GM21737 (cell line): Measurements from ENCODE around the gene CRB1.

Experiments used
- ATAC-seq: cut with Tn5 transposase; IDR thresholded peaks from one replicate; pipeline ENCODE4 v1.9.1; 2021; ENCODE audit warnings: mild to moderate bottlenecking, moderate library complexity; ENCODE audit not compliant: unreplicated experiment

CRB1 gene

DNA sequence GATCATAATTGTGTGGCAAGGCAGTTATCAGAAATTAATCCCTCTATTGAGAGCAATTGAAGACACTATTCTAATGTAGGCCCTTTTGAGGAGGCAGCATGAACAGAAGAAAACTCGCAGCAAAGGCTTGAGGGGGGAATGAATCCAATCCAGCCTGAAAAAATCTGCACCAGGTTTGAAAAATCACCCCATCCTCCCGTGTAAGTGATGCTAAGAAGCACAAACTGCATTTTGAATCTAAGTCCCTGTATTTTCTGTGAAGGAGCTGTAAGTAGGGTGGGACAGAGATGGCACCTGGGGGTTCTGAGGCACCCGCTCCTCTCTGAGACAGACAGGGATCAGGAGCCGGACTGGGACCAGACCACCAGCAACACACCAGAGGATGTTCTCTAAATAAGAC lies at the start of gene CRB1:
CRB1 (plus strand) TSS at position 241 of the 400 bp plus-strand sequence. CDS start 161 bp downstream, outside the sequence.
- ATAC-seq = no peak

DNA sequence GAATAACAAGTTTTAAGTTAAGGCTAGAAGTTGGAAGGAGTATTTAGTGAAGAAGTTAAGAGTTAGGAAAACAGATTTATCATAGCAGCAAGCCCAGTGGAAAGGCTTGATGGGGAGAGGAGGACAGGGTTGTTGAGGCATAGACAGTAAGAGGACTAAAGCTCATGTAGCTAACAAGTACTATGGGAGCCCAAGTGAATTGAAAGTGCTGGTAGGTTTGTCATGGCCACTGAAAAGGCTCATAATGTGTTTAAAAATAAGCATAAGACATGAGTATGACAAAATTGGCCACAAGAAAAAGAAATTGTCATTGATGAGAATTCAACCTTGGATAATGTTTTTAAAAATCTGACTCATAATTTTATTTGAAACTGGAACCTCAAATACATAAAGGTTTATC lies 49.2 kb upstream of the CRB1 start:
- no peak for ATAC-seq

DNA sequence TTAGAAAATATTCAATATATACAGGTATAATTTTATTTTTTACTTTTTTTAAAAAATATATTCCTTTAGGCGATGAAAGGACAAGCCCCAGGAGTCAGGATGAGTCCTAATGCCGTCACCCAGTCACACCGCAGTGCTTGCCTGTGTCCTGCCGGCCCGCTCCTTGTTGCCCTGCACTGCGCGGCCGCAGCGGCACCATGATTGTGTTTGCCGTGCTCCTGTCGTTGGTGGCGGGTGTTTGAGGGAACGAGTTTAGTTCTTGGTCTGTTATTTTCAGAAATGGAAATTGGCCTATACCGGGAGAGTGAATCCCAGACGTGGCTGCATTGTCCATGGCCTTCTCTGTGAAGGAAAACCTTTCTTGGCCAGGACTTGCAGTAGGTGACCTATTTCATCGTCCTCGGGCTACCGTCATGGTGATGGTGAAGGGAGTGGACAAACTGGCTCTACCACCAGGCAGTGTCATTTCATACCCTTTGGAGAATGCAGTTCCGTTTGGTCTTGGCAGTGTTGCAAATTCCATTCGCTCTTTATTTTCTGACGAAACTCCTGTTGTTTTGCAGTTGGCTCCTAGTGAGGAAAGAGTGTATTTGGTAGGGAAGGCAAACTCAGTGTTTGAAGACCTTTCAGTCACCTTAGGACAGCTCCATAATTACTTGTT lies 45.9 kb upstream of the CRB1 start:
- no peak for ATAC-seq

DNA sequence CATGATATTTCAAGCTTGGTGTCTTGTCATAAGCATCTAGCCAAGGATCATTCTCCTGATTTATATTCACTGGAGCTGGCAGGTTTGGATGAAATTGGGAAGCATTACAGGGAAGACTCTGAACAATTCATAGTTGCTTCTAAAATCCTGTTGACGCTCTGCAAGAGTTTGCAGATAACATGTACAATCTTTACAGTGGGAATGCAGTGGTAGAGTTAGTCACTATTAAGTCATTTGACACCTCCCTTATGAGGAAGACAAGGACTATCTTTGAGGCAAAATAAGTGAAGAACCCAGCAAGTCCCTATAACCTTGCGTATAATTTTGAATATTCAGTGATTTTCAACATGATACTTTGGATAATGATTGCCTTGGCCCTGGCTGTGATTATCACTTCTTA lies 45.3 kb upstream of the CRB1 start:
- ATAC-seq = no peak

DNA sequence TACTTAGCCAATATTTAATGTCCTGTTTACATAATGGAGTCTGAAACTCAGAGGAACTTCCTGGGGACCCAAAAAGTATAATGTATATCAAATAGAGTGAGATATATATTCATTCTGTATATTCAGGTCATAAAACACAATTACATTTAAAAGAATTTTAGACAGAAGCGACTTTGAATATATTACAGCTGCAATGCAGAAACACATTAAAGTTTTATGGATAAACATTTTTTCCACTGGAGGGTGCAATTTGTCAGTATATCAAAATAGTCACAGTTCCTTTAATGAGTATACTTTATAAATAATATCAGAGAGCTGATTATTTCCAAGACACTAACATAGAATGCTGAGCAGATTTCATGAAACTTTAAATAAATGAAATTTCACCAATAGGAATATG lies 43.9 kb upstream of the CRB1 start:
- no peak for ATAC-seq

DNA sequence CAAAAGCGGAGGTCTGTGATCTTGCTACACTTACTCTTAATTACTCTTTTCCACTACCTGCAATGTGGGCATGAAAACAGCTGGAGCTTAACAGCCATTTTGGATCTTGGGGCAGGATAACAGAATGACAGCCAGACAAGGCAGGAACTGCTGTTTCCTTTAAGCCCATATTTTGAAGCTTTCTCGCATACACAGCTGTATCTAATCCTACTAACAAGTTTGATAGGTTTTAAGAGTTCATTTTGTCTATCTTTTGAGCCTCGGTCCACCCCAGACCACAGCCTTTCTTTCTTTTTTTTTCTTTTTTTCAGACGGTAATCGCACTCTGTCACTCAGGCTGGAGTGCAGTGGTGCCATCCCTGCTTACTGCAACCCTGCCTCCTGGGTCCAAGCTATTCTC lies 42.4 kb upstream of the CRB1 start:
- no peak for ATAC-seq

DNA sequence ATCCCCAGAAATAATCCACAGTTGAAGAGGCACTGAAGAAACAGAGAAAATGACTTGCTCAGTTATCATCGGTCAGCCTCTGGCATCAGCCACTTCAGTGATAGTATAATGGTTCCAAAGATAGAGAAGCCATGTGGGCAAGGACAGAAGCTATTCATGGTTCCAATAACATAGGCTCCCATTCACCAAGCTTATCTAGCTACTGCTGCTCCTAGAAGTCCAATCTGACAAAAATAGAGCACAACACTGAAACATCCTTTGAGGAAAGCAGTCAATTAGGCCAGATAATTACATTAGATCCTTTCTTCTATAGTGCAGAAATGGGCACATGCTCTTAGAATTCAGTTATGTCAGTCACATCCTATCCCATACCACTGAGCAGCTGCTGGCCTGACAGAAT lies 33.5 kb upstream of the CRB1 start:
- no peak for ATAC-seq

DNA sequence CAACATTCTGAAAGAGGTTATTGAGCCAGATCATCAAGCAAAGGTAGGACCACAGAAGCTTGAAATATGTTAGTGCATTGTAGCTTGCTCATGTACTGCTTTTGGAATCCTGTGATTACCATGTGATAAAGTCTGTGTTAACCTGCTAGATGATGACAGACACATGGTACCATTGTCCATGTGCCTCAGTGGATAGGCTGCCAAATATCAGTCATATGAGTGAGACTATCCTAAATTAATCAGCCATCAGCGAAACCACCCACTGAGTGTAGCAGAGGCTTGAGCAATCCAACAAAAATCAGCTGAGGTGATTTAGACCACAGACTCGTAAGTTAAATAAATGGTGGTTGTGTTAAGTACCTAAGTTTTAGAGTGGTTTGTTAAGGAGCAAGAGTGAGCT lies 32.7 kb upstream of the CRB1 start:
- ATAC-seq = no peak

DNA sequence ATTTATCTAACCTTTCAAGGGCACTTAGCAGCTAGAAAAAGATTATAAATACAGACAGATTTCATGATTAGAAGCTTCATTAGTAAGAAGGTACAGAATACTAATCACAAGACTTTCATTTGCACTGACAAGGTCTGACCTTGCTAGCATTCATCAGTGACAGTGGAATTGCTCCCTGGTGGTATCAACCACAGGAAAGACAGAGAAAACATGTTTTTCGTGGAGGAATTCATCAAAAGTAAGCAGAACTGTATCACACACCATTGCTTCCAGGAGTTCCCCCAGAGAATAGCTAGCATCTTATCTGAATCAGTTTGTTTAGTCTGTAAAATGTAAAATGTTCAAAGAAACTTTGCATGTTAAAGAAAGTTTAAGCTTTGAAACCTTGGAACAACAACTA lies 20.6 kb upstream of the CRB1 start:
- ATAC-seq = no peak

DNA sequence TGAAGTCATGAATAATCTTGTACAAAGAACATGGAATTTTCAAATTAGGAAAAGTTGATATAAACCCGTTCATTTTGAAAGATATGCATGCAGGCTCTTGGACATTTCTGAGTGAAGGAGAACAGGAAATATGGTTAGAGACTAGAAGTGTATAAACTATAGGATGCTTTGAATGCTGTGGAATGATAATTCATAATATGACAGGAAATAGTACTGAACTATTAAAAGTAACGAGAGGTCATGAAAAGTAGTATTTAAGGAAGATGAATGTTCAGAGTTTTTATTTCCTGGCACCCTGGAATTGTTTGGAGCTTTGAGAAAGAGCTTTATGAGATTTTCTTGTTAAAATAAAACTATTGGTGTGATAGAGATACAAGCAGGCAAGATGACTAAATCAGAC lies 18.7 kb upstream of the CRB1 start:
- no peak for ATAC-seq

DNA sequence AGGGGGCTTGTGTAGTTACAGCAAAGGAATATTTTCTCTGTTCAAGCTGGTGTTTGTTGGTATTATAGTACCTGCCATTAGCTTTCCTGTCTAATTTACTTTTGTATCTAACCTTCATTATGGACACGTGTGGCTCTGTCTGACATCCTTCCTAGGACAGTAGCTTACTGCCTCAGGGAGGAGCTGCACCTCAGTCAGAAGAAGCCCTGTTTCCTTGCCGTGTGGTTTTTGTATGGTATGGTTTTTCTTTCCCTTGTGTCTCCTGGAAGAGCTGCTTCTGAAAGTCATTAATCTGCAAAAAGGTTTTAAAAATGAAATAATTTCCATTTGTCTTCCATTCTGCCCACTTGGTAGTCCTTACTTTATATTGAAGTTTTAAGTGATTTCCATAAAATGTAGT lies 17.4 kb upstream of the CRB1 start:
- no peak for ATAC-seq

DNA sequence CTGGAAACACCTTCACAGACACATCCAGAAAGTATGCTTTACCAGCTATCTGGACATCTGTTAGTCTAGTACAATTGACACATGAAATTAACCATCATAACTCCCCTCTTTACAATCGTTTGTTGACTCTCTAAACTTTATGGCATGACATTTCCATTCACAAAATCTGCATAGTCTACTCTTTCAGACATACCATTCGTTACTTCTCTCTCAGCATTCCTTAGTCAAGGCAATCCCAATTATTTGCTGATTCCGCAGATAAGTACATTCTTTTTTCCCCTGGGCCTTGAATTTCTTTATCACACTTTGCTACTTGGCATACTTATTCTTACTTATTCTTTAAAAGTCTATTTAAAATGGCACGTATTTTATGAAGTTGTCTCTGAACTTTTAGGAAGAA lies 15.1 kb upstream of the CRB1 start:
- ATAC-seq = no peak

DNA sequence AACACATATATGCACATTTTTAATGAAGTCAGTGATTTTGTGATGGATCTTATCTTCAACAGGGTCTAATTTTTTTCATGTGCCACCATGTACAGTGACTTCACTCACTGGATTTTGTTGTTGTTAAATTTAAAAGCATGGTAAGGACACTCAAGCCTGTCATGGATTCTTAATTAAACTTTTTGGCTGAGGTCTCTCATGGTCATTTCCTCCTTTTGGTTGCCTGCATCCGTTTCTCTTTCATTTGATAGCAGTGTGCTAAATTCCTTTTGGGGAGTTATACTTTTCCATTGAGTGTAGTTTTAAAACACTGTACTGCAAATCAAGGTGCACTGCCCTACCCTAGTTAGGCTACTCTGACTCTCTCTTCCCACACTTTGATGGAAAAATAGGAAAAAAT lies 13.2 kb upstream of the CRB1 start:
- ATAC-seq = no peak

DNA sequence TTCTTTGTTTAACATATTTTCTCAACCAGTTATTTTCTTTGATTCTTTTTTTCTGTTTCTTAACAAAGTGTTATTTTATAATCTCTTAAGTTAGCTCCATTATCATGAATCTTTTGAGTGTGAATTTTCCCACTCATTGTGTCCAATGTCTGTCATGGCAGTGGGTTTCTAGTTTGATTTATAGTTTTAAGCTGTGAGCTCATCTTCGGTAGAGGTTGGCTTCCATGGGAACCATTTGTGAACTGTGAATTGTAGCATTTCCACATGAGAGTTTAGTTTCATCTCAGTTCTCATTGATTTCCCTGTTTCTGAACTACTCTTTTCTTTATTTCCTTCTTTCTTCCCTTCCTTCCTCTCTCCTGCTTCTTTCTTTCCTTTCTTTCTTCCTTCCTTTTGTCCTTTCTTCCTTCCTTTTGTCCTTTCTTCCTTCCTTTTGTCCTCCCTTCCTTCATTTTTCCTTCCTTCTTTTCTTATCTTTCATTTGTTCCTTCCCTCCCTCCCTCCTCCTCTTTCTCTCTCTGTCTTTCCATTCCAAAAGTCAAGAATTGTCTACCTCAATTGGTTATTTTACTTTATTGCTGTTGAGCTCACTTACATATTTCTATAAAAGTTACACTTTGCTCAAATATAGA lies 3.0 kb upstream of the CRB1 start:
- ATAC-seq = no peak

DNA sequence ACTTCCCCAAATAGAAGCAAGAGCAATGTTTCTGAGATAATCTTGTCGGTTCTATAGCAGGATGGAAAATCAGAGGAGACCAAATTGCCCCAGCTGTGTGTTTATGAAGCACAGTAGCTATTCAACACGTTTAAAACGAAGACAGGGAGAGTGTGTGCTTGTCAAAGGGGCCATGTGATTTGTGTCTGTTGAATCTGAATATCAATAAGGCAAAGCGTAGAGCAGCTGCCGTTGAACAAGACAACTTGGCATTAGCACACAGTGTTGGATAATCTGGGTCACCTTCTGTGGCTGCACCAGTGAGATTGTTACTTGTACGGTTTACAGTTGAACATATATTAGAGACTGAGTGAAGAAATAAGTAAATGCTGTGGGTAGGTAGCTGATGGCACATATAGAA lies 1.0 kb downstream of the CRB1 start:
- ATAC-seq = no peak

DNA sequence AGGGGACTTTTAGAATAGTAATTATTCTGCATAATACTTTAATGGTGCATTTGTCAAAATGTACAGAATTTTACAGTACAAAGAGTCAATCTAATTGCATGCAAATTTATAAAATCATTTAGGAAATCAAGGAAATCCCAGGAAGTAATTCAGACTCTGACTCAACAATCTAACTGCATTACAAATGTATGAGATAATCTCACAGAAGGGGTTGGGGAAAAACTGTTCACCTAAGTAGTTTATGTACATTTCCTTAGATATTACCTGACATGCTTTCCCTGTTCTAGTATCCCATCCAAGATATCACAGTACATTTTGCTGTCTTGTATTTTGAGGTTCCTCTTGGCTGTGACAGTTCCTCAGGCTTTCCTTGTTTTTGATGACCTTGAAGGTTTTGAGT lies 4.7 kb downstream of the CRB1 start:
- ATAC-seq = no peak

DNA sequence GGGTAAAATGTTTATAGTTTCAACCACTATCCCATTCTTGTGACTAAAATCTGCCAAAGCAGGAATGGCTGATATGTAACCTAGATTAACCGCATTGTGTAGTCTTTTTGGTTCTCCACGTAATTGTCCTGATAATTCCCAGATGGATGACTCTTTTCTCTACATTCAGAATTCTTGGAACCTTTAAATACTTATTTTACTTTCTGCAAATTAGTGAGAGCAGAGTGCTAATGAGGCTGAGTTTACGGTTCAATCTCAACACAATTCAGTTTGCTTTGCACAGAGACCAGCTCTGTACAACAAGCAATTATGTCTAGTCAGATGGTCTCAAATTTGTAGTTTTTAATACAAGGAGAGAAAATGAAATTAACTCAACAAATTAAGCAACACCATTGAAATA lies 9.1 kb downstream of the CRB1 start:
- ATAC-seq = no peak

DNA sequence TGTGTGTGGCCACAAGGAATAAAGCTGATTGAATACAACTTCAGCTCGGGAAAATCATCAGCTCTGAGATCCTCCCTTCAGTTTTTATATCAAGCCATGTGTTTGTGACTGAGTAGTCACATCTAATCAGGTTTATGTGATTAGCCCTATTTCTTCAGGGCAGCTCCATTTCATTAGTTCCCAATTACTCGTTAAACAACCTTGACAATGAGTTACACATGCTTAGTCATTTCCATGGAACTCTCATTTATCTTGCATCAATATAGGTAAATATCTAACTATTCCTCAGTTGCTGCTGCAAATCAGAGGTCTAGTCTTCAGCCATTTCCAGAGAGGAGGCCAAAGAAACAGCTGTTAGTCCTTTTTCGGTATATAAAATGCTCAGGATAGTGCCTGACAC lies 16.3 kb downstream of the CRB1 start:
- ATAC-seq = no peak

DNA sequence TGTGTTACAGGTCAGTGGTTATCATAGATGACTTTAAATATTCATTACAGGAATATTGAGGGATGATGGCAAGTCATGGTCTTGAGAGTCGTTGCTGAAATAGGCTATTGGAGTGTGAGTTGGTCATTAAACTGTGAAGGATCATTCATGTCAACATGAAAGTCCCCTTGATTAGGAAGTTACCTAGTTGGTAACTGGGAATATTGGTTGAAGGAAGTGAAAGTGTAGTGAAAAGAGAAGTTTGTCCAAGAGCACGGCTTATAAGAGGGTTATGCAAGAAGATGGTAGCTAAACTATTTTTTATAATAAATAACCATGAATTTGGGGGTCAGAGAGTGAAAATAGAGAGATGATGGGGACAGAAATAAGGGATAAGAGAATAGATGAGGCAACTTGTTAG lies 16.9 kb downstream of the CRB1 start:
- ATAC-seq = no peak

DNA sequence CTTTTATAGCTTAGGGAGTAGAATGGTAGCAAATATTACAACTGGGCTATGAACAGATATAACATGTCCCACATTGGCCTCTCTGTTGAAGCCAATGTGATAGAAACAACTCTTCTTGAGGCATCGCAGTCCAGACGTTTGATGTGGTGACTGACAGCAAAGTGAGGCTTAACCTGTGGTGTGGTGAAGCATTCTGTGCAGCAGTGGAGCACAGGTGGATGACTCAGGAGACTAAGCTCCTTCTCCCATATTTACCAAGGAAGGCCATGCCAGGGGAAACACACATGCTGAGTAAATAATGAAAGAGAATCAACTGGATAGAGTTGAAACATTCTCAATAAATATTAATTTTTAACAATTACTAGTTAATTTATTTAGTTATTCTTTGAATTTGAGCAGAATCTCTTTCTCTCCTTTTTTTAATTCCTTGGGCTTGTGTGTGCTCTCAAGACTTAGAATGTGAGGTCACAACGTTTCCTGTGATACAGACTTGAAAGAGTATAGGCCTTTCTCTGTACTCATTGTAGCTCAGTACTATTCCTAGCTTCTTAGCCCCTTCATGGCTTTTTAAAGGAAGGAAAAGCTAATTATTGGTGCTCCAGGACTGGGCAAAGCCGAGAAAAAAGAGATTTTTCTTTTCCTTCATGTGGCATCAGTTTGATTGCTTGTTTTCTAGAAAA lies 17.6 kb downstream of the CRB1 start:
- no peak for ATAC-seq

DNA sequence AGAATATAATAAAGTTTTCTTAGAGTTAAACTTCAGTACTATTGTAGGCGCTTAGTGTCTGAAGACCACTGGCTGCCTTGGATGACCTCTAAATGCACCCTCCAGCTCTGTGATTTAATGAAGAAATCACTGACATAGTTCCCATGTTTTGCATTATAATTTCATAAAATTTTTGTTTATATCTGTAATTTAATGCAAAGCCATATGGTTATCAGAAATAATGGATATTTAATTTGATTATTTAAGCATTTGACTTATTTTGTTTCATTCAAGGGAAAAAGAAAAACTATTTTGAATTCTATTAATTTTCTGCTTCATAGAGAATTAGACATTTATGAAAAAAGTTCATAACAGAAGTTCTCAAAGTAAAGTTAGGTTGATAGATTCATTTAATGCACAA lies 18.6 kb downstream of the CRB1 start:
- ATAC-seq = no peak

DNA sequence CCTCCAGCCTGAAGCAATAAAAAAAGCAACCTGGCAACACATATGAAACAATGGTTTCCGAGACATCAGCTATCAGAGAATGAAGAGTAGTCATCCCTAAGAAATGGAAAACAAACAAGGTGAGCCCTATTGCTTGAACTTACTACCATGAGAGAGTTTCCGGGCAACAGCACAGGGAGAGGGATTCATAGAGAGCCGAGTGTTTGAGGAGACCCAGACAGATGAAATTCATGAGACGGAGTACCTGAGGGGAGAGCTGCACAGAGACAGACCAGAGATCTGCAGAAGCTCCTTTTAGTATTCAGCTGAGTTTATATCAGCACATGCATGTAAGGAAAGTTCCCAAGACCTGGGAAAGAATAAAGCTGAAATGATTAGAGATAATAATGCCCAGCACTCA lies 19.8 kb downstream of the CRB1 start:
- ATAC-seq = no peak

DNA sequence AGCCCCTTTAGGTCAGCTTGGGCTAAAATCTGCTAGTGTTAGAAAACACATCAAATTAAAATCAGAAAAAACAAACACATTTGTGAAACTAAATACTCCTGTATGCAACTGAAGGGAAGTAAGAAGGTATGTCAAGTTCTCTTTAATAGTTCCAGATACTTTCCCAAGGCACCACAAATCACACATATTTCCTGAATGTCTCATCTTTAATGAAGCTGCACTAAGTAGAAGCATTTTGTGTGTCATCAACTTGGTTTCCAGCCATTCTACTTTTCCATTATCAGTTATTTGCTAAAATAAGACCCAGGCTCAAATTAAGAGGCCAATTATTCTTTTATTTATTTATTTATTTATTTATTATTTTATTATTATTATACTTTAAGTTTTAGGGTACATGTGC lies 34.7 kb downstream of the CRB1 start:
- no peak for ATAC-seq
